ENCODE results near the gene SLC39A9. TPM values are rescaled to one million over a fixed set of nuclear protein-coding genes. Genes with fewer than 3 reads are reported as not detected.

SLC39A9 gene
- total RNA-seq, 1 experiment from 2014 or later = 44.1 TPM

DNA sequence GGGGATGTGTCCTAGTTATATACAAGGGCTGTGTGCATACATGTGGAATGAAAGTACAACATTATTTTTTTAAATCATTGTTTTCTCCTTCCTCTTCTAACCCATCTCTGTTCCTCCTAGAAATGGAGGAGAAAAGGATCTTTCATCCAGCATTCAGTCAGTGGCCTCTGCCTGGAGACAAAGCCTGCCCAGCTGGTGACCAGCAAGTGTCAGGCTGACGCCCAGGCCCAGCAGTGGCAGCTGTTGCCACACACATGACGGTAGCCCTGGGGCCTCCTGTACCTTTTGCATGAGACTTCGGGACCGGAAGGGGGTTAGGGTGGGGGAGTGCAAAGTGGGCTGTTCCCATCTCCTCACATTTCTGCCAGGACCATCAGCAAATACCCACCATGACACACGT lies 46.6 kb upstream of the SLC39A9 start (continued):
- TF ChIP-seq, protein P1, sequence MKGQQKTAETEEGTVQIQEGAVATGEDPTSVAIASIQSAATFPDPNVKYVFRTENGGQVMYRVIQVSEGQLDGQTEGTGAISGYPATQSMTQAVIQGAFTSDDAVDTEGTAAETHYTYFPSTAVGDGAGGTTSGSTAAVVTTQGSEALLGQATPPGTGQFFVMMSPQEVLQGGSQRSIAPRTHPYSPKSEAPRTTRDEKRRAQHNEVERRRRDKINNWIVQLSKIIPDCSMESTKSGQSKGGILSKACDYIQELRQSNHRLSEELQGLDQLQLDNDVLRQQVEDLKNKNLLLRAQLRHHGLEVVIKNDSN (CRISPR knock-in tag; IDR thresholded peaks at IDR 0.05) = no peak
- TF ChIP-seq ZNF317 (CRISPR knock-in tag; IDR thresholded peaks at IDR 0.05; ENCODE audit: borderline replicate concordance, low read depth) (no peak), ETV6 (CRISPR knock-in tag; IDR thresholded peaks at IDR 0.05) (no peak), KAT7 (CRISPR knock-in tag; IDR thresholded peaks at IDR 0.05; ENCODE audit: borderline replicate concordance) (no peak)
- TF ChIP-seq, protein P2, sequence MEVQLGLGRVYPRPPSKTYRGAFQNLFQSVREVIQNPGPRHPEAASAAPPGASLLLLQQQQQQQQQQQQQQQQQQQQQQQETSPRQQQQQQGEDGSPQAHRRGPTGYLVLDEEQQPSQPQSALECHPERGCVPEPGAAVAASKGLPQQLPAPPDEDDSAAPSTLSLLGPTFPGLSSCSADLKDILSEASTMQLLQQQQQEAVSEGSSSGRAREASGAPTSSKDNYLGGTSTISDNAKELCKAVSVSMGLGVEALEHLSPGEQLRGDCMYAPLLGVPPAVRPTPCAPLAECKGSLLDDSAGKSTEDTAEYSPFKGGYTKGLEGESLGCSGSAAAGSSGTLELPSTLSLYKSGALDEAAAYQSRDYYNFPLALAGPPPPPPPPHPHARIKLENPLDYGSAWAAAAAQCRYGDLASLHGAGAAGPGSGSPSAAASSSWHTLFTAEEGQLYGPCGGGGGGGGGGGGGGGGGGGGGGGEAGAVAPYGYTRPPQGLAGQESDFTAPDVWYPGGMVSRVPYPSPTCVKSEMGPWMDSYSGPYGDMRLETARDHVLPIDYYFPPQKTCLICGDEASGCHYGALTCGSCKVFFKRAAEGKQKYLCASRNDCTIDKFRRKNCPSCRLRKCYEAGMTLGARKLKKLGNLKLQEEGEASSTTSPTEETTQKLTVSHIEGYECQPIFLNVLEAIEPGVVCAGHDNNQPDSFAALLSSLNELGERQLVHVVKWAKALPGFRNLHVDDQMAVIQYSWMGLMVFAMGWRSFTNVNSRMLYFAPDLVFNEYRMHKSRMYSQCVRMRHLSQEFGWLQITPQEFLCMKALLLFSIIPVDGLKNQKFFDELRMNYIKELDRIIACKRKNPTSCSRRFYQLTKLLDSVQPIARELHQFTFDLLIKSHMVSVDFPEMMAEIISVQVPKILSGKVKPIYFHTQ (CRISPR knock-in tag; IDR thresholded peaks at IDR 0.05) = no peak

DNA sequence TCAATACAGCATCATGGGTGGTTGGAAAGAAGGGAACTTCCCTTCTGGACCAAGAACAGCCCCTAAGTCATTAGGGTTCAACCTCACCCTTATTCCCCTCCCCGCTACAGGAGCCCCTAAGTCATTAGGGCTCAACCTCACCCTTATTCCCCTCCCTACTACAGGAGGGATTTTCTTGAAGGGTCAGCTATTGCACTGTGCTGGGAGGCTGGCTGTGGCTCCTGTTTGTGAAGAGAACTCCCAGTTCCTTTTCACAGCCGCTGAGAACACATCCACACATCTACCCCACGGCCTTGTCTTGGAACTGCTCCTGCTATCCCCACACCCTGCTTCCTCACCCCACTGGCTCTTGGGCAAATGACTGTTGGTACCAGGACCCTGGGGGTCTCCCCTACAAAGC lies 45.3 kb upstream of the SLC39A9 start:
- no peaks in the 10 kb centered on the region for H3K9me3 Mint-ChIP-seq
- CTCF ChIA-PET = interaction anchor here (1.3 to 7.8 kb wide), 2 partner anchors 10 to 224 kb away, joined by 3 to 60 read pairs; no protein-coding TSS in a partner anchor
- POLR2A ChIA-PET = no interaction called here
- TF ChIP-seq, protein P3, sequence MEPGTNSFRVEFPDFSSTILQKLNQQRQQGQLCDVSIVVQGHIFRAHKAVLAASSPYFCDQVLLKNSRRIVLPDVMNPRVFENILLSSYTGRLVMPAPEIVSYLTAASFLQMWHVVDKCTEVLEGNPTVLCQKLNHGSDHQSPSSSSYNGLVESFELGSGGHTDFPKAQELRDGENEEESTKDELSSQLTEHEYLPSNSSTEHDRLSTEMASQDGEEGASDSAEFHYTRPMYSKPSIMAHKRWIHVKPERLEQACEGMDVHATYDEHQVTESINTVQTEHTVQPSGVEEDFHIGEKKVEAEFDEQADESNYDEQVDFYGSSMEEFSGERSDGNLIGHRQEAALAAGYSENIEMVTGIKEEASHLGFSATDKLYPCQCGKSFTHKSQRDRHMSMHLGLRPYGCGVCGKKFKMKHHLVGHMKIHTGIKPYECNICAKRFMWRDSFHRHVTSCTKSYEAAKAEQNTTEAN (CRISPR knock-in tag; IDR thresholded peaks at IDR 0.05) = no peak
- TF ChIP-seq IRF2 (CRISPR knock-in tag; IDR thresholded peaks at IDR 0.05; ENCODE audit: borderline replicate concordance, low read depth) (no peak), E2F1 (CRISPR knock-in tag; IDR thresholded peaks at IDR 0.05) (no peak), ZBTB21 (CRISPR knock-in tag; IDR thresholded peaks at IDR 0.05; ENCODE audit: borderline replicate concordance) (no peak), SMAD3 (CRISPR knock-in tag; IDR thresholded peaks at IDR 0.05; ENCODE audit: borderline replicate concordance) (no peak), USF2 (CRISPR knock-in tag; IDR thresholded peaks at IDR 0.05) (no peak), SP1 (CRISPR knock-in tag; conservative IDR thresholded peaks at IDR 0.05) (no peak), TEAD1 (CRISPR knock-in tag; IDR thresholded peaks at IDR 0.05) (no peak), JAZF1 (CRISPR knock-in tag; IDR thresholded peaks at IDR 0.05) (no peak), ZNF263 (CRISPR knock-in tag; IDR thresholded peaks at IDR 0.05; ENCODE audit: low read depth) (no peak), ZNF219 (CRISPR knock-in tag; IDR thresholded peaks at IDR 0.05; ENCODE audit: borderline replicate concordance) (no peak), TEAD4 (CRISPR knock-in tag; IDR thresholded peaks at IDR 0.05) (no peak), TCF7 (CRISPR knock-in tag; IDR thresholded peaks at IDR 0.05; ENCODE audit: low read depth) (no peak), CREM (CRISPR knock-in tag; IDR thresholded peaks at IDR 0.05) (no peak), SOX15 (CRISPR knock-in tag; IDR thresholded peaks at IDR 0.05) (no peak), MXD4 (CRISPR knock-in tag; IDR thresholded peaks at IDR 0.05; ENCODE audit: borderline replicate concordance) (no peak), ZMAT4 (CRISPR knock-in tag; IDR thresholded peaks at IDR 0.05) (no peak)
- TF ChIP-seq, protein P4, sequence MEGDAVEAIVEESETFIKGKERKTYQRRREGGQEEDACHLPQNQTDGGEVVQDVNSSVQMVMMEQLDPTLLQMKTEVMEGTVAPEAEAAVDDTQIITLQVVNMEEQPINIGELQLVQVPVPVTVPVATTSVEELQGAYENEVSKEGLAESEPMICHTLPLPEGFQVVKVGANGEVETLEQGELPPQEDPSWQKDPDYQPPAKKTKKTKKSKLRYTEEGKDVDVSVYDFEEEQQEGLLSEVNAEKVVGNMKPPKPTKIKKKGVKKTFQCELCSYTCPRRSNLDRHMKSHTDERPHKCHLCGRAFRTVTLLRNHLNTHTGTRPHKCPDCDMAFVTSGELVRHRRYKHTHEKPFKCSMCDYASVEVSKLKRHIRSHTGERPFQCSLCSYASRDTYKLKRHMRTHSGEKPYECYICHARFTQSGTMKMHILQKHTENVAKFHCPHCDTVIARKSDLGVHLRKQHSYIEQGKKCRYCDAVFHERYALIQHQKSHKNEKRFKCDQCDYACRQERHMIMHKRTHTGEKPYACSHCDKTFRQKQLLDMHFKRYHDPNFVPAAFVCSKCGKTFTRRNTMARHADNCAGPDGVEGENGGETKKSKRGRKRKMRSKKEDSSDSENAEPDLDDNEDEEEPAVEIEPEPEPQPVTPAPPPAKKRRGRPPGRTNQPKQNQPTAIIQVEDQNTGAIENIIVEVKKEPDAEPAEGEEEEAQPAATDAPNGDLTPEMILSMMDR (IDR thresholded peaks at IDR 0.05) = no peak
- TF ChIP-seq, protein P5, sequence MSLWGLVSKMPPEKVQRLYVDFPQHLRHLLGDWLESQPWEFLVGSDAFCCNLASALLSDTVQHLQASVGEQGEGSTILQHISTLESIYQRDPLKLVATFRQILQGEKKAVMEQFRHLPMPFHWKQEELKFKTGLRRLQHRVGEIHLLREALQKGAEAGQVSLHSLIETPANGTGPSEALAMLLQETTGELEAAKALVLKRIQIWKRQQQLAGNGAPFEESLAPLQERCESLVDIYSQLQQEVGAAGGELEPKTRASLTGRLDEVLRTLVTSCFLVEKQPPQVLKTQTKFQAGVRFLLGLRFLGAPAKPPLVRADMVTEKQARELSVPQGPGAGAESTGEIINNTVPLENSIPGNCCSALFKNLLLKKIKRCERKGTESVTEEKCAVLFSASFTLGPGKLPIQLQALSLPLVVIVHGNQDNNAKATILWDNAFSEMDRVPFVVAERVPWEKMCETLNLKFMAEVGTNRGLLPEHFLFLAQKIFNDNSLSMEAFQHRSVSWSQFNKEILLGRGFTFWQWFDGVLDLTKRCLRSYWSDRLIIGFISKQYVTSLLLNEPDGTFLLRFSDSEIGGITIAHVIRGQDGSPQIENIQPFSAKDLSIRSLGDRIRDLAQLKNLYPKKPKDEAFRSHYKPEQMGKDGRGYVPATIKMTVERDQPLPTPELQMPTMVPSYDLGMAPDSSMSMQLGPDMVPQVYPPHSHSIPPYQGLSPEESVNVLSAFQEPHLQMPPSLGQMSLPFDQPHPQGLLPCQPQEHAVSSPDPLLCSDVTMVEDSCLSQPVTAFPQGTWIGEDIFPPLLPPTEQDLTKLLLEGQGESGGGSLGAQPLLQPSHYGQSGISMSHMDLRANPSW (CRISPR knock-in tag; conservative IDR thresholded peaks at IDR 0.05; ENCODE audit: low read depth) = no peak

More for the DNA sequence above, 45.3 kb upstream of the SLC39A9 start:
- Mint-ChIP-seq H3K4me3 (no peak overlapping the region), H3K36me3 (no peaks in the 10 kb centered on the region), H3K27ac (no peak overlapping the region), H3K4me1 (peaks cover 16% of the 10 kb centered on the region), H3K27me3 (ENCODE audit: low read depth) (no peaks in the 10 kb centered on the region; the same call in 1 of the 2 replicates)
- no peak for DNase-seq (ENCODE audit: low spot score)
- no peak for ATAC-seq
